Breast epithelium (tissue), 3 donors: ENCODE measurements around the gene DPM1.

Source experiments
- CTCF ChIP-seq, 3 donors: fragments of 450-650 bp; IDR thresholded peaks; one replicate each; pipeline ENCODE4 v1.5.1; 2016 to 2017; ENCODE audit warnings: antibody characterized with exemption in 3 of 3, mild to moderate bottlenecking in 3 of 3, moderate library complexity in 3 of 3
- POLR2AphosphoS5 ChIP-seq, 3 donors: sonication (generic); formaldehyde crosslinking; IDR thresholded peaks; one replicate each; pipeline ENCODE4 v1.6.1; 2017; ENCODE audit warnings: antibody characterized with exemption in 3 of 3

- no peak for TF ChIP-seq CTCF (IDR thresholded peaks at IDR 0.05)
- no peak for TF ChIP-seq POLR2AphosphoS5 (IDR thresholded peaks at IDR 0.05)
Measured at GRCh38 chr20:50904067-50904570, 54.2 kb downstream of the DPM1 start.
